Hematopoietic multipotent progenitor cell treated with erythropoietin and hydrocortisone succinate and interleukin-3 and kit ligand, for 15 days (in vitro differentiated cells): ENCODE data around the gene PAQR3.

ENCODE experiments used
- DNase-seq: peaks from one replicate; pipeline ENCODE4 v3.0.0-alpha.2; 2015; ENCODE audit warnings: low spot score

Gene PAQR3

GRCh38 chr4:78862314-78862737 lies 76.9 kb downstream of the PAQR3 start:
- DNase-seq = no peak
